PC-3 (cell line): ENCODE data around the gene SLC35E2B. TPM values are rescaled to one million over a fixed set of nuclear protein-coding genes. Genes with fewer than 3 reads are reported as not detected.
"Not testable (repeated sequence)": the region's sequence is repeated elsewhere in the genome, so short reads cannot be mapped to it uniquely, and the experiment has no call there.

Source experiments
- ATAC-seq: fragments of 200-7000 bp; cut with Tn5 transposase; 2 replicates; pipeline ENCODE4 v1.9.1; 2020; ENCODE audit warnings: mild to moderate bottlenecking, moderate library complexity
- BruUV-seq: library from RNA; stranded (reverse); fragments of 400-500 nt; replicated peaks from 2 replicates; lab custom pipeline; 2021; lab: Mats Ljungman, UMichigan
- CTCF ChIA-PET: fragments of 300-600 bp; sonication (Branson Sonifier 250); formaldehyde crosslinking; loops from one replicate; lab custom pipeline; 2022; ENCODE audit warnings: antibody characterized with exemption; lab: Charles Lee
- POLR2A ChIA-PET: fragments of 300-600 bp; sonication (Branson Sonifier 250); formaldehyde crosslinking; loops from one replicate; lab custom pipeline; 2022; ENCODE audit warnings: antibody characterized with exemption; ENCODE audit not compliant: unreplicated experiment; lab: Charles Lee
- DNase-seq: peaks from one replicate; pipeline ENCODE4 v3.0.0-alpha.2; 2015
- H2AFZ ChIP-seq: fragments of 300-600 bp; sonication (generic); 2 replicates; pipeline ENCODE4 v1.6.0; 2016; ENCODE audit warnings: antibody characterized with exemption, low read length
- H3F3A ChIP-seq: fragments of 300-600 bp; sonication (generic); one replicate; pipeline ENCODE4 v1.6.0; 2017; ENCODE audit warnings: antibody characterized with exemption, low read length, control low read depth, mild to moderate bottlenecking; ENCODE audit not compliant: unreplicated experiment
- H3K27ac ChIP-seq: fragments of 300-600 bp; sonication (generic); 2 replicates; pipeline ENCODE4 v1.5.1; 2016; ENCODE audit warnings: mild to moderate bottlenecking, low read length
- H3K27me3 ChIP-seq: fragments of 300-600 bp; sonication (generic); 2 replicates; pipeline ENCODE4 v1.6.1; 2016; ENCODE audit warnings: low read length, mixed read lengths
- H3K36me3 ChIP-seq: fragments of 300-600 bp; sonication (generic); 2 replicates; pipeline ENCODE4 v1.6.1; 2016; ENCODE audit warnings: low read depth, mixed run types, low read length, mixed read lengths
- H3K4me1 ChIP-seq: fragments of 300-600 bp; sonication (generic); 2 replicates; pipeline ENCODE4 v1.5.1; 2016; ENCODE audit warnings: low read length; ENCODE audit not compliant: insufficient read depth
- H3K4me2 ChIP-seq: fragments of 300-600 bp; sonication (generic); 2 replicates; pipeline ENCODE4 v1.6.0; 2016; ENCODE audit warnings: low read length
- H3K4me3 ChIP-seq: fragments of 300-600 bp; sonication (generic); 2 replicates; pipeline ENCODE4 v1.5.1; 2016; ENCODE audit warnings: mild to moderate bottlenecking, low read length, mixed read lengths
- H3K79me2 ChIP-seq: fragments of 300-600 bp; sonication (generic); 2 replicates; pipeline ENCODE4 v1.6.1; 2017; ENCODE audit warnings: low read length, mixed read lengths
- H3K9ac ChIP-seq: fragments of 300-600 bp; sonication (generic); 2 replicates; pipeline ENCODE4 v1.6.0; 2016; ENCODE audit warnings: mild to moderate bottlenecking, low read length
- H3K9me2 ChIP-seq: fragments of 300-600 bp; sonication (generic); replicated peaks from 2 replicates; pipeline ENCODE4 v1.6.1; 2016; ENCODE audit warnings: mixed run types, low read length, mixed read lengths
- H3K9me3 ChIP-seq: fragments of 300-600 bp; sonication (generic); 2 replicates; pipeline ENCODE4 v1.6.1; 2016; ENCODE audit warnings: low read length, mixed read lengths
- H4K20me1 ChIP-seq: fragments of 300-600 bp; sonication (generic); 2 replicates; pipeline ENCODE4 v1.6.1; 2016; ENCODE audit warnings: low read length, mixed read lengths
- CTCF ChIP-seq: fragments of 300-600 bp; sonication (generic); conservative IDR thresholded peaks from 2 replicates; pipeline ENCODE4 v1.5.1; 2017; ENCODE audit warnings: antibody characterized with exemption, low read depth, mild to moderate bottlenecking, low read length
- intact Hi-C: fragments of 100-400 bp; cut with micrococcal nuclease; formaldehyde crosslinking; loops from 2 replicates; pipeline ENCODE4 v1.9.0; 2023
- total RNA-seq: library from RNA; depleted of rRNA; stranded (reverse); fragments of >200 nt; gene quantifications from 2 replicates; pipeline ENCODE4 v1.2.3, GENCODE V29; 2014

SLC35E2B gene
- total RNA-seq, 1 experiment from 2014 or later: 38.1 TPM

DNA sequence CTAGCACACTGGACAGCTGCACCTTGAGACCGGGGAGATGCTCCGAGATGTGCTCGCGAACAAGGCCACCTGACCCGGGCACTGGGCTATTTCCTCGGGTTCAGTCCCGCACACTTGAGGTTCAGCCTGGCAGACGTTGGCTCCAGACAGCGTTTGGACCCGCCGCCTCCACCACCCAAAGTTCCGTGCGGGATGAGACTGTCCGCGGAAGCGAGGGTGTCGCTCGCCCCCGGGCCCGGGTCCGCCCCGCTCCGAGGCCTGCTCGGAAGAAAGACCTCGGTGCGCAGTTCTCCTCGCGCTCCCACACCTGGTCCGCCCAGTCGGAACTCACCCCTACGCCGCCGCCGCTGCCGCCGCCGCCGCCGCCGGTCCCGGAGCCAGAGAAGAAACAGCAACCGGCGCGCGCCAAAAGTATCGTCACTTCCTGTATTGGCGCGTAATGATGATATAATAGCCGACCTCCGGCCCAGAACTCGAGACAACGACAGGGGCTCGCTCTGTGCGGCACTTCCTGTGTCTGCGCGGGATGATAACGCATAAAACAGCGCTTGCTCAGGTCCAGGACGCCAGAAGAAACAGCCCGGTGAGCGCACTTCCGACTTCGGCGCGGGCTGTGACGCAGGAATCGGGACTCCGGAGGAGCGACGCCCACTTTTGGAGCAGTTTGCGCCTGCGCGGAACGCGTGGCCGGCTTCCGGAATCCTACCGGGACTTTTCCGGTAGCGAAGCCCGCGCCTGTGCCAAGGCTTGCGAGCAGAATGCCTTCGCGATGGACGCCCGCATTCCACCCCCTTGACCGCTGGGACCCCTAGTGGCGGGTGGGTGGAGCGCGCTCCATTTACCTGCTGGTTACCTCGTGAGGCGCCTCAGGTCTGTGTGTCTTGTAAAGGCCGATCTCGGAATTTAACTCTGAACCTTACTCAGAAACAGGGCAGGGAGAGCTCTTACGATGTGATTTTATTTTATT lies 33.7 kb downstream of the SLC35E2B start, which contains the start of gene CDK11B:
CDK11B (minus strand) TSS at position 422 of the 967 bp plus-strand sequence. CDS start 1,519 bp downstream, outside the sequence.
- peaks cover 29% of the 10 kb centered on the region for H3K36me3 ChIP-seq
- H2AFZ ChIP-seq: peak within 1 kb of the TSS; percentile 29
- H3K27ac ChIP-seq: peak within 1 kb of the TSS; percentile 73
- peak within 1 kb of the TSS; percentile 40 for H3K4me2 ChIP-seq
- intact Hi-C loops, H3K9me2 ChIP-seq, POLR2A ChIA-PET, H3K9me3 ChIP-seq, H3K27me3 ChIP-seq, H4K20me1 ChIP-seq, H3F3A ChIP-seq, CTCF ChIA-PET: not testable (repeated sequence)
- BruUV-seq: TSS peak; percentile 66
- H3K4me3 ChIP-seq: peak within 1 kb of the TSS; percentile 60
- ATAC-seq: peak; percentile 80
- peak within 1 kb of the TSS; percentile 67 for H3K9ac ChIP-seq
- H3K4me1 ChIP-seq: peaks cover 16% of the 10 kb centered on the region
- TF ChIP-seq CTCF: peak; percentile 44; the same call in 1 of the 2 replicates
- H3K79me2 ChIP-seq: peaks cover 33% of the 10 kb centered on the region
- peak; percentile 100 for DNase-seq

- DNase-seq, H3K27me3 ChIP-seq, ATAC-seq, H3K4me2 ChIP-seq, H3K27ac ChIP-seq, BruUV-seq, H3K9me3 ChIP-seq, POLR2A ChIA-PET, H3K4me3 ChIP-seq, H2AFZ ChIP-seq, H3K9me2 ChIP-seq, CTCF ChIA-PET, H3K4me1 ChIP-seq, H3K9ac ChIP-seq, intact Hi-C loops, H4K20me1 ChIP-seq, H3F3A ChIP-seq, H3K79me2 ChIP-seq: not testable (repeated sequence)
- H3K36me3 ChIP-seq: peaks cover 51% of the 10 kb centered on the region
Observed at GRCh38 chr1:1648265-1648664, 44.3 kb downstream of the SLC35E2B start.

- H2AFZ ChIP-seq, H3K27ac ChIP-seq, H3K4me3 ChIP-seq, H4K20me1 ChIP-seq, H3K4me1 ChIP-seq, H3K9ac ChIP-seq, H3K27me3 ChIP-seq, DNase-seq, H3K4me2 ChIP-seq, POLR2A ChIA-PET, intact Hi-C loops, H3K9me2 ChIP-seq, H3K9me3 ChIP-seq, H3K79me2 ChIP-seq, CTCF ChIA-PET, BruUV-seq, H3F3A ChIP-seq, ATAC-seq: not testable (repeated sequence)
- peaks cover 50% of the 10 kb centered on the region for H3K36me3 ChIP-seq
Observed at GRCh38 chr1:1647567-1648241, 44.9 kb downstream of the SLC35E2B start.

DNA sequence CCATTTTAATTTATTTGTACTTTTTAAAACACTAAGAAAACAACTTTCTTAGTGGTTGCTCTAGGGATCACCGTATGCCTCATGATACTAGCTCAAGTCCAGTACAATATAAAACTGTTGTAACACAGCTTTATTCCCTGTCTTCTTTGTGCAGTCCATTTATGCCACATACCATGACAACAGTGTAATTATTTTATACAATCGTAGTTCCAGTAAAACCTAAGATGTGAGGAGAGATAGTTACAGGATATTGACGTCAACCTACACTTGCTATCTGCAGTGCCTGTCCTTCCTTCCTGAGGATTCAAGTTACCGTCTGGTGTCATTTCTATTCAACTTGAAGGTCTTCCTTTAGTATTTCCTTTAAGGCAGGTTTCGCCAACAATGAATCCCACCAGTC lies 46.3 kb downstream of the SLC35E2B start:
- H3K79me2 ChIP-seq, H3K9ac ChIP-seq, H3K4me1 ChIP-seq, H3K27ac ChIP-seq, H3K9me3 ChIP-seq, intact Hi-C loops, H3K27me3 ChIP-seq, BruUV-seq, POLR2A ChIA-PET, DNase-seq, H3K4me2 ChIP-seq, H3K4me3 ChIP-seq, CTCF ChIA-PET, H3K9me2 ChIP-seq, H3F3A ChIP-seq, H4K20me1 ChIP-seq, H2AFZ ChIP-seq, ATAC-seq: not testable (repeated sequence)
- H3K36me3 ChIP-seq: peaks cover 36% of the 10 kb centered on the region

- H3K9me2 ChIP-seq, POLR2A ChIA-PET, H3K27me3 ChIP-seq, intact Hi-C loops, H3K27ac ChIP-seq, CTCF ChIA-PET, H3K4me1 ChIP-seq, H3K9me3 ChIP-seq, BruUV-seq, DNase-seq, H4K20me1 ChIP-seq, H3K4me2 ChIP-seq, H3K79me2 ChIP-seq, H2AFZ ChIP-seq, H3K4me3 ChIP-seq, ATAC-seq, H3F3A ChIP-seq, H3K9ac ChIP-seq: not testable (repeated sequence)
- peaks cover 12% of the 10 kb centered on the region; the same call in 1 of the 2 replicates for H3K36me3 ChIP-seq
Observed at GRCh38 chr1:1640711-1641461, 51.7 kb downstream of the SLC35E2B start.
